Stomach (tissue), 9 donors: Measurements from ENCODE around the gene KRTAP10-4. TPM values are rescaled to one million over a fixed set of nuclear protein-coding genes. Genes with fewer than 3 reads are reported as not detected.
"Not testable (repeated sequence)": the region's sequence is repeated elsewhere in the genome, so short reads cannot be mapped to it uniquely, and the experiment has no call there.

Experiments used
- DNase-seq, 2 donors: peaks; one replicate each; pipeline versions ENCODE4 v3.0.0 to v3.0.0-alpha.2; 2013 to 2019
- H3K27ac ChIP-seq, 5 donors: fragments of 200-600 bp in 4 of 5; sonication (generic) in 4 of 5; one replicate each; pipeline ENCODE4 v1.5.1; 2013 to 2019; ENCODE audit warnings: mild to moderate bottlenecking in 1 of 5, moderate library complexity in 1 of 5
- H3K27me3 ChIP-seq, 3 donors: fragments of 200-600 bp; sonication (generic); one replicate each; pipeline ENCODE4 v1.5.1; 2017 to 2019; ENCODE audit warnings: mixed run types in 1 of 3
- H3K36me3 ChIP-seq, 4 donors: fragments of 200-600 bp; sonication (generic); 1 replicate in 3 of 4; 2 replicates in 1 of 4; pipeline ENCODE4 v1.5.1; 2016 to 2019
- H3K4me1 ChIP-seq, 4 donors: fragments of 200-600 bp; sonication (generic); one replicate each; pipeline ENCODE4 v1.5.1; 2016 to 2019
- H3K4me3 ChIP-seq, 4 donors: fragments of 200-600 bp; sonication (generic) in 3 of 4; one replicate each; pipeline ENCODE4 v1.5.1; 2016 to 2019; ENCODE audit warnings: mild to moderate bottlenecking in 1 of 4
- H3K9me3 ChIP-seq, 4 donors: fragments of 200-600 bp; sonication (generic); one replicate each; pipeline ENCODE4 v1.5.1; 2016 to 2019
- EP300 ChIP-seq: sonication (generic); formaldehyde crosslinking; IDR thresholded peaks from one replicate; pipeline ENCODE4 v1.6.1; 2017; ENCODE audit warnings: antibody characterized with exemption
- POLR2A ChIP-seq, 4 donors: fragments of 450-650 bp; IDR thresholded peaks; one replicate each; pipeline ENCODE4 v1.6.1; 2016; ENCODE audit warnings: antibody characterized with exemption in 4 of 4, control low read depth in 2 of 4, mild to moderate bottlenecking in 1 of 4, moderate library complexity in 1 of 4
- POLR2AphosphoS5 ChIP-seq, 3 donors: sonication (generic); formaldehyde crosslinking; IDR thresholded peaks; one replicate each; pipeline ENCODE4 v1.6.1; 2016; ENCODE audit warnings: antibody characterized with exemption in 3 of 3
- WGBS, 5 donors: extraction: QIAGEN DNeasy Blood & Tissue Kit in 3 of 5; methylation state at CpG; one replicate each; pipeline versions ENCODE4 v1.1.5 to v1.1.7; 2013 to 2018; 5-methylcytosine and 5-hydroxymethylcytosine counted together
- intact Hi-C: fragments of 100-400 bp; cut with DNase I; formaldehyde crosslinking; loops from one replicate; pipeline ENCODE4 v1.15.1; 2023; ENCODE audit warnings: low total_unique reads
- polyA plus RNA-seq, 3 donors: library from polyadenylated mRNA; stranded (reverse); fragments of 200-250 nt; gene quantifications; one replicate each; pipeline ENCODE4 v1.2.3, GENCODE V29; 2013
- total RNA-seq, 5 donors: library from RNA; depleted of rRNA; stranded (reverse); fragments of >200 nt; gene quantifications; one replicate each; pipeline versions ENCODE4 v1.1.0 to v1.2.3, GENCODE V29; 2014 to 2016
- TF ChIP-seq, protein P1 (sequence below), 7 experiments: fragments of 450-650 bp in 4 of 7; fragments of 200-600 bp in 3 of 7; sonication (generic) in 3 of 7; IDR thresholded peaks; one replicate each; pipeline ENCODE4 v1.5.1; 2016 to 2019; ENCODE audit warnings: antibody characterized with exemption in 7 of 7, control low read depth in 2 of 7, mild to moderate bottlenecking in 1 of 7
- donor health status: healthy with polysubstance abuse.
- donor health status: Bipolar disorder and iron deficiency.
- donor health status: healthy.

KRTAP10-4 gene
- total and polyA plus RNA-seq, 8 donors, result not detected

DNA sequence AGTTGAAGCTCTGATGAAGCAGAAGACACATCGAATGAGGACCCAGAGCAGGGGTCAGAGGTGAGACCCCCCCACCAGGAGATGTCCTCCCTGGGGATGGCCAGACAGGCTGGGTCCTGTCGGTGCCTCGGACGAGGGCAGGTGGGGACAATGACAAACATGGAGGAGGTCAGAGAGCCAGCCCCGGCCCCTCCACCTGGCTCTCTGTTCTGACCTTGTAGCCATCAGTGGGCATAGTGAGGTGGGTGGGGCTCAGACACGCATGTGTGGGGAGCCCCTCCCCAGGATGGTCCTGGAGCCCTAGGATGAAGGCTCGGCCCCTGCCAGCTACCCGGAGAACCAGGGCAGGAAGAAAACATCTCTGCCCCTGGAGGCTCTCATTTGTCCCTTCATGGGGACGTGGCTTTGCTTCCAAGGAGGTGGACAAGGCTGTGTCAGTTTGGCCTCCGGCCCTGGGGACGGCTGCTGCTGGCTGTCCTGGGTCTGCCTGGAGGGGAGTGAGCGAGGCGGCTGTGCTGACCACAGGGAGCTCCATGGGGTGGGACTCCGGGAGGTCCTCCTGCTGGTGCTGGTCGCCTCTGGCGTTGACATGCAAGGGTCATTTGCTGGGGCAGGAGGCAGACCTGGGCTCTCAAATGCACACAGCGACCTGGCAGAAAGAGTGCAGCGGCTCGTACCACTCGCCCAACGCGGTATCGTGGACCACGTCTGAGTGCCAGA, 16.2 kb downstream of the KRTAP10-4 start:
- WGBS, 5 donors, result 66 to 79% (median 72%) methylated on average over 18 to 24 of the region's 24 CpGs
- Histone ChIP-seq H3K4me1 (no peaks in the 10 kb centered on the region), H3K27ac (no peak overlapping the region), H3K4me3 (no peak overlapping the region), H3K36me3 (no peaks in the 10 kb centered on the region), H3K9me3 (peaks cover 0 to 8% (median 0%) of the 10 kb centered on the region in 4 donors), H3K27me3 (peaks cover 0 to 60% (median 10%) of the 10 kb centered on the region in 3 donors)
- TF ChIP-seq, protein P1, sequence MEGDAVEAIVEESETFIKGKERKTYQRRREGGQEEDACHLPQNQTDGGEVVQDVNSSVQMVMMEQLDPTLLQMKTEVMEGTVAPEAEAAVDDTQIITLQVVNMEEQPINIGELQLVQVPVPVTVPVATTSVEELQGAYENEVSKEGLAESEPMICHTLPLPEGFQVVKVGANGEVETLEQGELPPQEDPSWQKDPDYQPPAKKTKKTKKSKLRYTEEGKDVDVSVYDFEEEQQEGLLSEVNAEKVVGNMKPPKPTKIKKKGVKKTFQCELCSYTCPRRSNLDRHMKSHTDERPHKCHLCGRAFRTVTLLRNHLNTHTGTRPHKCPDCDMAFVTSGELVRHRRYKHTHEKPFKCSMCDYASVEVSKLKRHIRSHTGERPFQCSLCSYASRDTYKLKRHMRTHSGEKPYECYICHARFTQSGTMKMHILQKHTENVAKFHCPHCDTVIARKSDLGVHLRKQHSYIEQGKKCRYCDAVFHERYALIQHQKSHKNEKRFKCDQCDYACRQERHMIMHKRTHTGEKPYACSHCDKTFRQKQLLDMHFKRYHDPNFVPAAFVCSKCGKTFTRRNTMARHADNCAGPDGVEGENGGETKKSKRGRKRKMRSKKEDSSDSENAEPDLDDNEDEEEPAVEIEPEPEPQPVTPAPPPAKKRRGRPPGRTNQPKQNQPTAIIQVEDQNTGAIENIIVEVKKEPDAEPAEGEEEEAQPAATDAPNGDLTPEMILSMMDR (IDR thresholded peaks at IDR 0.05), result no peak
- TF ChIP-seq EP300 (no peak), POLR2AphosphoS5 (IDR thresholded peaks at IDR 0.05) (no peak)
- intact Hi-C loops, result no loop called here
- DNase-seq, result no peak

DNA sequence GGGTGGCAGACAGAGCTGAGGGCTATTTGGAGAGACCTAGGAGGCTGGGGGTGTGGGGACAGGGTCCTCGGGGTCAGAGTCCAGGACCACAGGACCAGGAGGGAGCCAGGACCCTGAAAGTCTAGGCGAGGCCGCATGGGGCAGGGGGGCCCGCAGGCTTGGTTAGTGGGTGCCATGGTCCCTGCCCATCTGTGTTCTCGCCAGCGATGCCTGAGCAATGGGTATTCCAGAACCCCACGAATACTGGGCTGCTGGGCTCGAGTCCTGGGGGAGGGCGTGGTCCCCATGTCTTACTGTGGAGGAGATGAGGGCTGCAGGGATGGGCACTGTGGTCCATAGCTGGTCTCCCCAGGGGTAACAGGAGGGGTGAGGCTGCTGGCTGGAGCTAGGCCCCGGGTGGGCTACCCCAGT, 16.8 kb downstream of the KRTAP10-4 start:
- Histone ChIP-seq H3K4me3 (no peak overlapping the region), H3K36me3 (no peaks in the 10 kb centered on the region), H3K4me1 (no peaks in the 10 kb centered on the region), H3K27ac (no peak overlapping the region), H3K9me3 (peaks cover 0 to 7% (median 0%) of the 10 kb centered on the region in 4 donors), H3K27me3 (peaks cover 0 to 56% (median 10%) of the 10 kb centered on the region in 3 donors)
- intact Hi-C loops, result no loop called here
- TF ChIP-seq POLR2AphosphoS5 (IDR thresholded peaks at IDR 0.05), result no peak
- WGBS, 5 donors, result 75 to 87% (median 76%) methylated on average over 10 of the region's 10 CpGs
- DNase-seq, result no peak

DNA sequence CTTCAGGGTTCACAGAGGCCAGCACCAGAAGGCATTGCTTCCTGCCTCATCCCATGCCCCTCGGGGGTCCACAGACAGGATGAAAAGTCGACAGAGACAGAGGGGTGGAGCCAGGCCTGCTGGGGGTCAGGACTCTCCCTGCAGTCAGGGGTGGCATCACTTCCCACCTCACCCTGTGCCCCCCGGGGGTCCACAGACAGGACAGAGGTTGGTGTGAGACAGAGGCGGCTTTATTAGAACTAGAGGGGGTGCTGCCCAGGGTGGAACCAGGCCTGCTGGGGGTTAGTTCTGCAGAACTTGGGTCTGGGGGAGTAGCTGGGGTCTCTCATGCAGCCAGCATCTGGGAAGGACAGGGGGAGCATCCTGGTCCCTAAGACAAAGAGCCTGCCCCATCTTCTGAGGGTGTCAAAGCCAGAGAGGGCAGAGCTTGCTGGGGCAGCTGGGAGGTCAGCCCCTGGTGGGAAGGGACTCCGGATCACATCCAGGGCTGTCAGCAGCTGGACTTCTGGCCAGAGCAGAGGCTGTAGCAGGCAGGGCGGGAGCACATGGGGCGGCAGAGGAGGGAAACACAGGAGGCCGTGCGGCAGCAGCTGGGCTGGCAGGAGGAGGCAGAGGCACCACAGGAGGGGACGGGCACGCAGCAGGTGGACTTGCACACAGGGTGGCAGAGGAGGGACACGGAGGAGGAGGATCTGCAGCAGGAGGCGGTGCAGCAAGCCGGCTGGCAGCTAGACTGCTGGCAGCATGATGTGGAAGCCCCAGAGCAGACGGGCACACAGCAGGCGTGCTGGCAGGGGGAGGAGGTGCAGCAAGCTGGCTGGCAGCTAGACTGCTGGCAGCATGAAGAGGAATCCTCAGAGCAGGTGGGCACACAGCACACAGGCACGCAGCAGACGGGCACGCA, 17.6 kb downstream of the KRTAP10-4 start:
- H3K4me1 ChIP-seq, H3K27ac ChIP-seq, H3K9me3 ChIP-seq, intact Hi-C loops, H3K4me3 ChIP-seq, H3K36me3 ChIP-seq, DNase-seq: not testable (repeated sequence)
- H3K27me3 ChIP-seq, result peaks cover 0 to 50% (median 5%) of the 10 kb centered on the region in 3 donors
- 53 to 64% (median 62%) methylated on average over 15 to 18 of the region's 19 CpGs for WGBS, 5 donors

DNA sequence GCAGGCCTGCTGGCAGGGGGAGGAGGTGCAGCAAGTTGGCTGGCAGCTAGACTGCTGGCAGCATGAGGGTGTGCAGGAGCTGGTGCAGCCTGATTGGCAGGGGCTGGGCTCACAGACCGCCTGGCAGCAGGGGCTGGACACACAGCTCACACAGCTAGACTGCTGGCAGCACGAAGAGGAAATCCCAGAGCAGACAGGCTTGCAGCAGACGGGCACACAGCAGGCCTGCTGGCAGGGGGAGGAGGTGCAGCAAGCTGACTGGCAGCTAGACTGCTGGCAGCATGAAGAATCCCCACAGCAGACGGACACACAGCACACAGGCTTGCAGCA, 18.2 kb downstream of the KRTAP10-4 start:
- H3K4me3 ChIP-seq, H3K9me3 ChIP-seq, intact Hi-C loops, H3K4me1 ChIP-seq, DNase-seq, H3K36me3 ChIP-seq, H3K27ac ChIP-seq: not testable (repeated sequence)
- peaks cover 0 to 49% (median 3%) of the 10 kb centered on the region in 3 donors for H3K27me3 ChIP-seq
- WGBS, 5 donors, result 10 to 43% (median 26%) methylated on average over 2 to 4 of the region's 4 CpGs

DNA sequence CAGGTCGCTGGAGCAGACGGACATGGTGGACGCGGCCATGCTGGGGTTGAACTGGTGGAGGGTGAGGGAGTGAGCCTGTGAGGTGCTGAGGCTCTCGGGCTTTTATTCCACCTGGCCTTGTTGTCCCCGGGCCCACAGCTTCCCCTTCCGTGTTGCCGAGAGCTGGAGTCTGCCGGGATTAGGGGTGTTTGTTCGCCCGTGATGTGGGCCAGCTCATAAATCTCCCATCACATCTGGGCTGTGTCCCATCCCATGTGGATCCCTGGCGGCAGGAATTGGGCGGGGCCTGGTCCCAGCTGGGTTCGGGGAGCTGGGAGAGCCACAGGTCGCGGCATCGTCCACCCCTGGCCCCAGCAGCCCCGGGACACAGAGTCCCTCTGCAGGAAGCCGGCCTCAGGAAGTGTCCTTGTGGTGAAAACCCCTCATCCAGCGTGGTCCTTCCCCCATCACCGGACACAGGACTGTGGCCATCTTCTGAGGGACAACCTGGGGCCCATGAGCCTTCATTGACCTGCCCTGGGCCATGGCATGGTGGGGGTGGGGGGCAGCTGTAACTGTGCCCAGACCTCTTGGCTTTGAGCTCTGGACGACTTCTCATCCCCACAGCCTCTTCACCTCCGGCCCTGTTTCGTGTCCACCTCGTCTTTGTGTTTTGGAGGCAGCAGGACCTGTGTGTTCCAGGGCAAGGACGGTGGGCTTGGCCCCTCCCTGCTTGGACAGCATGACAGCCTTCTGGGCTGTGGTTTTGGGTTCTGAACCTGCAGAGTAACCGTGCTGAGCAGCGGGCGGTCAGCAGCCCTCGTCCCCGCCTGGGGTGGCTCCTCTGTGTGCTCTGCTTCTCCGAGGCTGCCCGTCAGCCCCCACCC, 19.1 kb downstream of the KRTAP10-4 start, which contains the start of gene KRTAP10-6:
Gene KRTAP10-6, minus strand, starts transcription at position 60 of the 866 bp plus-strand sequence. Its CDS starts 21 bp downstream, at position 39.
- Histone ChIP-seq H3K27me3 (peaks cover 0 to 49% (median 3%) of the 10 kb centered on the region in 3 donors), H3K36me3 (no peaks in the 10 kb centered on the region), H3K27ac (no peak within 1 kb of the TSS), H3K4me1 (no peaks in the 10 kb centered on the region), H3K4me3 (no peak within 1 kb of the TSS), H3K9me3 (peaks cover 0 to under 1% (median 0%) of the 10 kb centered on the region in 4 donors)
- 62 to 73% (median 68%) methylated on average over 12 to 33 of the region's 33 CpGs for WGBS, 5 donors
- DNase-seq, result no peak
- TF ChIP-seq EP300 (no peak), POLR2AphosphoS5 (IDR thresholded peaks at IDR 0.05) (no peak), POLR2A (IDR thresholded peaks at IDR 0.05) (no peak)
- TF ChIP-seq, protein P1 (IDR thresholded peaks at IDR 0.05), result no peak
- intact Hi-C loops, result no loop called here
